AG04449 (cell line): ENCODE data around the gene MAP3K21.
A peak's percentile ranks its signal among the peaks of the same experiment; 100 is the strongest.

Experiments
- CTCF ChIA-PET: fragments of 350-600 bp; formaldehyde crosslinking; extraction: SDS; loops from one replicate; lab custom pipeline; 2021; ENCODE audit warnings: antibody characterized with exemption; lab: Yijun Ruan, JAX
- POLR2A ChIA-PET: fragments of 400-600, 350-600 bp; formaldehyde crosslinking; extraction: SDS; loops from one replicate; lab custom pipeline; 2020; ENCODE audit warnings: antibody characterized with exemption, inconsistent platforms; lab: Yijun Ruan, JAX
- DNase-seq: peaks from one replicate; pipeline ENCODE4 v3.0.0-alpha.2; 2010; ENCODE audit warnings: low read depth, low spot score
- H3K4me3 ChIP-seq: 2 replicates; pipeline ENCODE4 v1.5.1; 2011; ENCODE audit warnings: low read depth, mild to moderate bottlenecking, control low read depth, low read length
- TF ChIP-seq, protein P1 (sequence below): IDR thresholded peaks from one replicate; pipeline ENCODE4 v1.5.1; 2011; ENCODE audit warnings: mild to moderate bottlenecking, moderate library complexity, low read length, control low read depth, inconsistent platforms; ENCODE audit not compliant: insufficient read depth; ENCODE audit errors: missing control alignments

Gene MAP3K21

DNA sequence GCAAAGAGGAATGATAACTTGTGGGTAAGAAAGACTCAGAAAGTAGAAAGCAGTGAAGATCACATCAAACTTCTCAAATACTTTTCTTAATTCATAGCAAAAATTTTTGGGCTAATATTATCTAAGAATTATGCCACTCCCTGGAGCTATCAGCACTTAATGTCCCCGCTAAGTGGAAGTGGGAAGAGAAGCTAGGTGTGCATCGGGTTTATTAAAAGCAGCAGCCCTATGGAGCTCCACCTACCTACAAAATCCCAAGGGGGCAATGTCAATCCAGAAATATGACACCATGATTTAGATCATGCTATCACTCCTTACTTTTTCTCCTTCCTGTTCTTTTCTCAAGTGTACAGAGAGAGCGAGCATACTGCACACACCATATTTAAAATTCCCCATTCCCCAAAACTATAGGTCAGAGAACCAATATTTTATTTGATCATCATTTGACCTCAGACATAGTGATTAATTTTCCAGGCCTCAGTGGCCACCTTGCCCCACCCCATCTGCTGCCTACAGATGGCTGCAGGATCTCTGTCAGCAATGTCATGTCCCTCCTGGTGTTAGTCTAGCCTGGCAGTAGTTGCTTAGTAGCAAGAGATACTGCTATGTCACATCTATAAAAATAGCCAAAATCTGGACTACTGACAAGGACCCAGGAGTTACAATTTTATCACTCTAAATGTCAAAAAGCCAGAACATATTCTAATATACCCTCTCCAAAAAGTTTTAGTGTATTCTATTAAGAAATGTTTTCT lies 66.6 kb downstream of the MAP3K21 start:
- H3K4me3 ChIP-seq: no peak overlapping the region

DNA sequence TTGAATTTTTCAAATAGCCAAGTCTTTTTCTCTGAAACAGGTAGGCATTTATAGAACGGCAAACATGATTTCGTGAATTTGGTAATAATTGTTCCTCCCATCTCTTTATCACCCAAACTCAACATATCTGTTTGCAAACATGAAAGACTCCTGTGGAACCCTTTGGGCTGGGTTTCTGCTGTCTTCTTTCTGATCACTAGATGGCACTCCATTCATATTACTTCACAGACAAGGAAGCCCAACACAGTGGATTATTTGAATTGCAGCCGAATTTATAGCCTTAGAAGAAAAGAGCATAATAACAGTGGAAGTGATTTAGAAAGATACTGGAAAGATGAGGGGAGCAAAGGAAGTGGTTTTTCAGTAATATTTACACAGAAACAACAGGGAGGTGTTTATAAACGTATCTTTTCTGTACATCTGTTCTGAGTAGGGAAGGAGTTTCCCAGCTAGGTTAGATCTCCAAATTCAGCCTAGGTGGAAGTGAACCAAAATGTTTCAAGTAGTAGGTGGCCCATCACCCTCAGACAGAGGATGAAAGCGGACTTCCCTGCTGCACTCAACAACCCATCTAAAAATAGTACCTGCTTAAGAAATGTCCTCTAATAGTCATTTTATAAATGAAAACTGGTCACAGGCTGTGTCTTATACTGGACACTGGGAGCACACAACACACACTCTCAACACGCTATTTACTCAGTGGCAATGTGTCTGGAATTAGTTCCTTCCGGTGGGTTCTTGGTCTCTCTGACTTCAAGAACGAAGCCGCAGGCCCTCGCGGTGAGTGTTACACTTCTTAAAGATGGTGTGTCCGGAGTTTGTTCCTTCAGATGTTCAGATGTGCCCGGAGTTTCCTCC lies 67.6 kb downstream of the MAP3K21 start:
- TF ChIP-seq, protein P1, sequence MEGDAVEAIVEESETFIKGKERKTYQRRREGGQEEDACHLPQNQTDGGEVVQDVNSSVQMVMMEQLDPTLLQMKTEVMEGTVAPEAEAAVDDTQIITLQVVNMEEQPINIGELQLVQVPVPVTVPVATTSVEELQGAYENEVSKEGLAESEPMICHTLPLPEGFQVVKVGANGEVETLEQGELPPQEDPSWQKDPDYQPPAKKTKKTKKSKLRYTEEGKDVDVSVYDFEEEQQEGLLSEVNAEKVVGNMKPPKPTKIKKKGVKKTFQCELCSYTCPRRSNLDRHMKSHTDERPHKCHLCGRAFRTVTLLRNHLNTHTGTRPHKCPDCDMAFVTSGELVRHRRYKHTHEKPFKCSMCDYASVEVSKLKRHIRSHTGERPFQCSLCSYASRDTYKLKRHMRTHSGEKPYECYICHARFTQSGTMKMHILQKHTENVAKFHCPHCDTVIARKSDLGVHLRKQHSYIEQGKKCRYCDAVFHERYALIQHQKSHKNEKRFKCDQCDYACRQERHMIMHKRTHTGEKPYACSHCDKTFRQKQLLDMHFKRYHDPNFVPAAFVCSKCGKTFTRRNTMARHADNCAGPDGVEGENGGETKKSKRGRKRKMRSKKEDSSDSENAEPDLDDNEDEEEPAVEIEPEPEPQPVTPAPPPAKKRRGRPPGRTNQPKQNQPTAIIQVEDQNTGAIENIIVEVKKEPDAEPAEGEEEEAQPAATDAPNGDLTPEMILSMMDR: peak; percentile 62
- CTCF ChIA-PET: no interaction called here
- H3K4me3 ChIP-seq: no peak overlapping the region
- peak; percentile 10 for DNase-seq
- POLR2A ChIA-PET: no interaction called here

More for the DNA sequence above, 66.6 kb downstream of the MAP3K21 start:
- TF ChIP-seq, protein P1: no peak
- ChIA-PET CTCF (interaction anchor here (0.7 to 2.3 kb wide), 4 partner anchors 11 to 673 kb away, joined by 3 to 19 read pairs (median 10); no protein-coding TSS in a partner anchor), POLR2A (no interaction called here)
- DNase-seq: no peak

DNA sequence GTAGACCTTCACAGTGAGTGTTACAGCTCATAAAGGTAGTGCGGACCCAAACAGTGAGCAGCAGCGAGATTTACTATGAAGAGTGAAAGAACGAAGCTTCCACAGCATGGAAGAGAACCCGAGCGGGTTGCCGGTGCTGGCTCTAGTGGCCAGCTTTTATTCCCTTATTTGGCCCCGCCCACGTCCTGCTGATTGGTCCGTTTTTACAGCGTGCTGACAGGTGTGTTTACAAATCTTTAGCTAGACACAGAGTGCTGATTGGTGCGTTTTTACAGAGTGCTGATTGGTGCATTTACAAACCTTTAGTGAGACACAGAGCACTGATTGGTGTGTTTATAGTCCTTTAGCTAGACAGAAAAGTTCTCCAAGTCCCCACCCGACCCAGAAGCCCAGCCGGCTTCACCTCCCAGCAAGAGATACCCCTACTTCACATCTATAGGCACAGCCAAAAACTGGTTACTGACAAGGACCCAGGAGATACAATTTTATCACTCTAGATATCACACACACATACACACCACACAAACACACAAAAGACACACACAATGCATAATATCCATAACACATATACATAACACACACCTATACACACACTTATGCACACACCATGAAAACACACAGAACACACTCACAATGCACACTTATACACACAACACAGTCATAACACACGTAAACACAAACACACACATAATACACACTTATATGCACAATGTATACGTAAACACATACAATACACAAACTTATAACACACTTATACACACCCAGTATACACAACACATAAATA lies 68.5 kb downstream of the MAP3K21 start:
- ChIA-PET POLR2A (no interaction called here), CTCF (interaction anchor here (0.9 to 1.5 kb wide), 2 partner anchors 16 to 670 kb away, joined by 3 read pairs; no protein-coding TSS in a partner anchor)
- H3K4me3 ChIP-seq: no peak overlapping the region
- DNase-seq: no peak
- TF ChIP-seq, protein P1: no peak

DNA sequence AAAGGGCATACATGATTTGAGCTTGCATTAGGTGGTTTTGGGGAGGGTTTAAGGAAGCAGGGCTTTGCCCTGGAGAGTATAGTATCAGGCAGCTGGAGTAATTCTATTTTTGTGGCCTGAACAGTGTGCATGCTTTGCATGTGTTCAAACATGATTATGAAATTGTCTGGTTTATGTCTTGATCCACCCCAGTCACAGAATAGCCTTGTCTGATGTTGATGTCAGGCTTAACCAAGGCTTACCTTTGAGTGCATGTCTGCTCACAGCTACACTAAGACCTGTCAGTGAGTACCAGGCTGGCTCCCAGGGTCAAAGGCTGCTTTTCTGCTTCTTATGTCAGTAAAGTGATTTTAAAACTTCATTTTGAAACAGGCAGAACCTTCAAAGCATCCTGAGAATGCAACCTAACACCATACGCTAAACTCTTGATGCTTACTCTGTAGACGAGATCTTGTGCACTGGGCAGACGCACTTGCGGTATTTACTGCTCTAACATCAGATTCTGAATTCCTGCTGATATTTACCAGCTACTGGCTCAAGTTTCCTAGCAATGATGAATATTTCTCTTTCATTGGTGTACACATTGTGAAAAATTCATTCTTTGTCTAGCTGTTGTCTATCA lies 78.9 kb downstream of the MAP3K21 start:
- POLR2A ChIA-PET: no interaction called here
- CTCF ChIA-PET: no interaction called here
- no peak for DNase-seq
- TF ChIP-seq, protein P1: no peak
- no peak overlapping the region for H3K4me3 ChIP-seq

DNA sequence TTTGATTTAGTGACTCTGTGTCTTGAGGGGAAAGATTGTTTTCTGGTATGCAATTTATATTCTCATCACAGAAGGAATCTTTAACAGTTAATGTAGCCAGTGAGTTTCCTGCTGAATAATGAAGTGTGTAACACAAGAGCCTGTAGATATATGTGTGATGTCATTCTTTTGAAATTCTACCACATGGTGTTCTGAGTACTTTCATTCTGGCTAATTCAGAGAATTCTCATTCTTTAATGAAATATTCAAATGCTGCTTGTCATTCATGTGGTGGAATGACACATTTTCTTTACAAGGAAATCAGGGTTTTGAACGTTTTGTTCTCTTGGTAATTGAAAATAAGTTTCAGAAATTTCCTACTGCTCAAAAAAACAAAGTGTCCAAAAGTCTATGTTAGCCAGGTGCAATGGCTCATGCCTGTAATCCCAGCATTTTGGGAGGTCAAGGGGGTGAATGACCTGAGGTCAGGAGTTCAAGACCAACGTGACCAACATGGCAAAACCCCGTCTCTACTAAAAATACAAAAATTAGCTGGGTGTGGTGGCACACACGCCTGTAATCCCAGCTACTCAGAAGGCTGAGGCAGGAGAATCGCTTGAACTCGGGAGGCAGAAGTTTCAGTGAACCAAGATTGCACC lies 79.6 kb downstream of the MAP3K21 start:
- CTCF ChIA-PET: no interaction called here
- no peak overlapping the region for H3K4me3 ChIP-seq
- POLR2A ChIA-PET: no interaction called here
- TF ChIP-seq, protein P1: no peak
- DNase-seq: no peak
